ENCODE data around the gene KIAA1217. TPM values are rescaled to one million over a fixed set of nuclear protein-coding genes. Genes with fewer than 3 reads are reported as not detected.

Gene KIAA1217
- total and polyA plus RNA-seq, 3 donors from 2014 or later: 40.0 to 197 (median 134) TPM

DNA sequence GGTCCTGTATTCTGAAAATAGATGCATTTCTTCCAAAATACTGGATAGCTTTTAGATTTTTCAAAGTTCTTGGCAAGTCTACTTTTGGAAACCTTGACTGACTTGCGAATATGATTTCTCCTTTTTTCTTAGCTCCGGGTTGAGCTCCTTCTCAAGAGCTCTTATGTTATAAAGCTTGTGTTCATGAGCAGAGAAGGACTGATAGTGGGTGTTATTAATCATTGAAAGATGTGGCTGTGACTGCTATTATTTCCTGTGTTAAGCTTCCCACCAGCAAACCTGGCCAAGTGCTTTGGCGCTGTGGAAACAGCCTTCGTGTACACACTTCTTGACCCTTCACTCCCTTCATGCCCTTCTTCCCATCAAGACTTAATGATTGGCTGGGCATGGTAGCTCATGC, 98.2 kb downstream of the KIAA1217 start:
- TF ChIP-seq, protein P1, sequence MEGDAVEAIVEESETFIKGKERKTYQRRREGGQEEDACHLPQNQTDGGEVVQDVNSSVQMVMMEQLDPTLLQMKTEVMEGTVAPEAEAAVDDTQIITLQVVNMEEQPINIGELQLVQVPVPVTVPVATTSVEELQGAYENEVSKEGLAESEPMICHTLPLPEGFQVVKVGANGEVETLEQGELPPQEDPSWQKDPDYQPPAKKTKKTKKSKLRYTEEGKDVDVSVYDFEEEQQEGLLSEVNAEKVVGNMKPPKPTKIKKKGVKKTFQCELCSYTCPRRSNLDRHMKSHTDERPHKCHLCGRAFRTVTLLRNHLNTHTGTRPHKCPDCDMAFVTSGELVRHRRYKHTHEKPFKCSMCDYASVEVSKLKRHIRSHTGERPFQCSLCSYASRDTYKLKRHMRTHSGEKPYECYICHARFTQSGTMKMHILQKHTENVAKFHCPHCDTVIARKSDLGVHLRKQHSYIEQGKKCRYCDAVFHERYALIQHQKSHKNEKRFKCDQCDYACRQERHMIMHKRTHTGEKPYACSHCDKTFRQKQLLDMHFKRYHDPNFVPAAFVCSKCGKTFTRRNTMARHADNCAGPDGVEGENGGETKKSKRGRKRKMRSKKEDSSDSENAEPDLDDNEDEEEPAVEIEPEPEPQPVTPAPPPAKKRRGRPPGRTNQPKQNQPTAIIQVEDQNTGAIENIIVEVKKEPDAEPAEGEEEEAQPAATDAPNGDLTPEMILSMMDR (IDR thresholded peaks at IDR 0.05): no peak
- TF ChIP-seq POLR2A (IDR thresholded peaks at IDR 0.05): no peak
- no peak for DNase-seq
- H3K36me3 ChIP-seq (ENCODE audit: low read depth, missing control alignments): no peaks in the 10 kb centered on the region
- no peak overlapping the region for H3K4me3 ChIP-seq
- intact Hi-C loops (cut with DNase I; ENCODE audit: low total_unique reads): no loop called here
- no peaks in the 10 kb centered on the region for H3K27me3 ChIP-seq
- H3K4me1 ChIP-seq: peaks cover 30% of the 10 kb centered on the region
- 38 to 45% methylated on average over 4 of the region's 4 CpGs for WGBS, 2 donors
- peak overlapping the region; percentile 32 to 76 for H3K27ac ChIP-seq
- H3K9me3 ChIP-seq: no peaks in the 10 kb centered on the region

DNA sequence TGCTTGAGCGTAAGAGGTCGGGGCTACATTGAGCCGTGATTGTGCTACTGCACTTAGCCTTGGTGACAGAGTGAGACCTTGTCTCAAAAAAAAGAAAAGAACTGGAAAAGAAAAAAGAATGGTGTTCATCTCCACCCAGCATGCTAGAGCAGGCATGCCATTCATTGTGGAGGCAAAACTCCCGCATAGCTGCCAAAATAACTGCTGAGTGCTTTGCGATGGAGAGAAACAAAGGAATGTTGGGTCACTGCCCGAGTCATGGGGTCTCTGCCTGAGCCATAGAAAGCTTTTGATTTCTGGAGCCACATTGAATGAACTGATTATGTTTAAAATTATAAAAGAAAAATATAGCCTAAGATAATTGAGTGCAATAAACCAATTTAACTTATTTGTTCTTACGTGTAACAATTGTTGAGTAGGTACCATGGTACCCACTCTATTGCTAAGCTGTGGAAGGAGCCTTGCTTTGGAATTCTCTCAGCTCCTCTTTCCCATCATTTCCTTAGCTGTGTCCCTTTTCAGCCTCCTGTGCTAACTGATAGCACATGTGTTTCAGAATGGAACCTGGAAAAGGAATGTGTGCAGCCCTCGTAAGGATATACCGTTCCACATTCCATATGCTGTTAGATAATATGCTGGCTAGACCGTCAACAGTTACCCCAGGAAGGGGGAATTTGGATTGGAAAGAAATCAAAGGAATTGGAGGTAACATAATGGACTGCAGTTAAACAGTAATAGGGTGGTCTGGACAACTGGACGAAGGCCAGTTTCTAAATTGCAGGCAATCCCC, 99.0 kb downstream of the KIAA1217 start:
- no peak for DNase-seq
- Histone ChIP-seq H3K9me3 (no peaks in the 10 kb centered on the region), H3K4me1 (peaks cover 27% of the 10 kb centered on the region), H3K4me3 (no peak overlapping the region), H3K27me3 (no peaks in the 10 kb centered on the region), H3K36me3 (ENCODE audit: low read depth, missing control alignments) (no peaks in the 10 kb centered on the region), H3K27ac (peak overlapping the region; percentile 32 to 76)
- no peak for TF ChIP-seq POLR2A (IDR thresholded peaks at IDR 0.05)
- TF ChIP-seq, protein P1 (IDR thresholded peaks at IDR 0.05): no peak
- 77 to 81% methylated on average over 11 of the region's 11 CpGs for WGBS, 2 donors
- intact Hi-C loops (cut with DNase I; ENCODE audit: low total_unique reads): no loop called here

DNA sequence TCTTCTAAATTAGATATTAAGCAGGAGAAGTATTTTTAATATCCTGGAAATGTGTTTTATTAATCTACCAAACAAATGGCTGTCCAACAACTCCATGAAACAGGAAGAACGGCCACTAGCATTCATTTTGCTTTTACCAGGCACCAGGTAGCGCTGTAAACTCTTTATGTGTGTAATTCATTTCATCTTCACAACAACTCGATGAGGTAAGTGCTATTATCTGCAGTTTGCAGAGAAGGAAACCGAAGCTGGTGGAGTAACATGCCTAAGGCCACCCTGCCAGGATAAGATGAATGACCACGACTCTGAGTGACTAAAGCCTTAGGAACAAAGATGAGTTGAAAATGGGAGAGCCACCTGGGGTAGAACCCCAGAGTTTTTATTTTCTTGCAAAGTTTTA, 101.2 kb downstream of the KIAA1217 start:
- Histone ChIP-seq H3K36me3 (ENCODE audit: low read depth, missing control alignments) (no peaks in the 10 kb centered on the region), H3K27me3 (no peaks in the 10 kb centered on the region), H3K4me3 (no peak overlapping the region), H3K27ac (no peak overlapping the region), H3K4me1 (peaks cover 18% of the 10 kb centered on the region), H3K9me3 (no peaks in the 10 kb centered on the region)
- 87% methylated on average over 5 of the region's 5 CpGs for WGBS, 2 donors
- intact Hi-C loops (cut with DNase I; ENCODE audit: low total_unique reads): no loop called here
- no peak for TF ChIP-seq POLR2A (IDR thresholded peaks at IDR 0.05)
- DNase-seq: no peak

DNA sequence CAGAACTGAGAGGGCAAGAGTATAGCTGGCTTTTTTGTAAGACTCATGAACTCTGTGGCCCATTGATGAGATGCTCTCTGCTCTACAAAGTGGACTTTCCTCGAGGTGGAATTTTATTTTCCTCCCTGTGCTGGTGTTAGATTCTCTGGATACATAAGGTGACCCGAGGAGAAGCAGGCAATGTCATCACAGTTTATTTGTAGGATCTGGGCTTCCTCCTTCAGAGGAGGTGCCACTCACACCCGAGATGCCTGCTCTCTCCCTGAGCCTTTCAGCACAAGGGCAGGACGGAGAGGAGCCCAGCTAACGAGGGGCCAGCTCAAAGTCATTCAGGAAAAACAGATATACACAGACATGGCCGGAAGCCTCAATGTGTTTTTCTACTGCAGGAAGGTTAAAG, 103.0 kb downstream of the KIAA1217 start:
- Histone ChIP-seq H3K27me3 (no peaks in the 10 kb centered on the region), H3K27ac (no peak overlapping the region), H3K4me1 (peaks cover 10% of the 10 kb centered on the region), H3K4me3 (no peak overlapping the region), H3K36me3 (ENCODE audit: low read depth, missing control alignments) (no peaks in the 10 kb centered on the region), H3K9me3 (no peaks in the 10 kb centered on the region)
- DNase-seq: no peak
- intact Hi-C loops (cut with DNase I; ENCODE audit: low total_unique reads): no loop called here
- 73 to 87% methylated on average over 6 of the region's 6 CpGs for WGBS, 2 donors
- TF ChIP-seq, protein P1 (IDR thresholded peaks at IDR 0.05): no peak
- TF ChIP-seq POLR2A (IDR thresholded peaks at IDR 0.05): no peak

DNA sequence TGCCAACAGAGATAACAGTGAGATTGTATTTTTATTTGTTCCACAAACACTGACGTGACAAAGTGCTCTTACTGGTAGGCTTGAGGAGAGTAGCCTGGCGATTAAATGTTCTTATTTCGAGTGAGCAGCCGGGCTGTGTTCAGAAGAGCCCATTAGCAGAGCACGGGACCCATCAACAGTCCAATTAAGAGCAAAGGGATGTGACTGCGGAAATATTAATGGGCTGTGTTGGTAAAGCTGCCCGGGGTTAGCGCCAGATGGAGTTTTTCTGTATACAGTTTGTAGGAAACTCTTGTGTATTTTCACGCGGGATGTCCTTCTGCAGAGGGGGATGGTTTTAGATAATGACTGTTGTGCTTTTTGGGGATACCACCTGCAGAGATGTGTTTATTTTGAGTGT, 104.3 kb downstream of the KIAA1217 start:
- peaks cover 2% of the 10 kb centered on the region for H3K4me1 ChIP-seq
- intact Hi-C loops (cut with DNase I; ENCODE audit: low total_unique reads): no loop called here
- DNase-seq: no peak

More for the DNA sequence above, 104.3 kb downstream of the KIAA1217 start:
- WGBS, 2 donors: 92 to 93% methylated on average over 10 of the region's 10 CpGs
- Histone ChIP-seq H3K4me3 (no peak overlapping the region), H3K9me3 (no peaks in the 10 kb centered on the region), H3K36me3 (ENCODE audit: low read depth, missing control alignments) (no peaks in the 10 kb centered on the region), H3K27me3 (no peaks in the 10 kb centered on the region), H3K27ac (no peak overlapping the region)
- TF ChIP-seq, protein P1 (IDR thresholded peaks at IDR 0.05): no peak
- no peak for TF ChIP-seq POLR2A (IDR thresholded peaks at IDR 0.05)
